Mammary epithelial cell (primary cell): ENCODE measurements around the gene TMEM106B.
"Not testable (repeated sequence)": the region's sequence is repeated elsewhere in the genome, so short reads cannot be mapped to it uniquely, and the experiment has no call there.

Source experiments
- EZH2 ChIP-seq: IDR thresholded peaks from 2 replicates; pipeline ENCODE4 v1.6.1; 2012; ENCODE audit warnings: low read length, inconsistent platforms, borderline replicate concordance
- TF ChIP-seq, protein P1 (sequence below), 2 donors: IDR thresholded peaks in 1 of 2; conservative IDR thresholded peaks in 1 of 2; 2 replicates each; pipeline ENCODE4 v1.5.1; 2011 to 2012; ENCODE audit warnings: inconsistent platforms in 2 of 2, low read length in 2 of 2, mild to moderate bottlenecking in 2 of 2, control low read depth in 1 of 2, low read depth in 1 of 2; ENCODE audit not compliant: insufficient read depth in 1 of 2; ENCODE audit errors: extremely low read depth in 1 of 2

DNA sequence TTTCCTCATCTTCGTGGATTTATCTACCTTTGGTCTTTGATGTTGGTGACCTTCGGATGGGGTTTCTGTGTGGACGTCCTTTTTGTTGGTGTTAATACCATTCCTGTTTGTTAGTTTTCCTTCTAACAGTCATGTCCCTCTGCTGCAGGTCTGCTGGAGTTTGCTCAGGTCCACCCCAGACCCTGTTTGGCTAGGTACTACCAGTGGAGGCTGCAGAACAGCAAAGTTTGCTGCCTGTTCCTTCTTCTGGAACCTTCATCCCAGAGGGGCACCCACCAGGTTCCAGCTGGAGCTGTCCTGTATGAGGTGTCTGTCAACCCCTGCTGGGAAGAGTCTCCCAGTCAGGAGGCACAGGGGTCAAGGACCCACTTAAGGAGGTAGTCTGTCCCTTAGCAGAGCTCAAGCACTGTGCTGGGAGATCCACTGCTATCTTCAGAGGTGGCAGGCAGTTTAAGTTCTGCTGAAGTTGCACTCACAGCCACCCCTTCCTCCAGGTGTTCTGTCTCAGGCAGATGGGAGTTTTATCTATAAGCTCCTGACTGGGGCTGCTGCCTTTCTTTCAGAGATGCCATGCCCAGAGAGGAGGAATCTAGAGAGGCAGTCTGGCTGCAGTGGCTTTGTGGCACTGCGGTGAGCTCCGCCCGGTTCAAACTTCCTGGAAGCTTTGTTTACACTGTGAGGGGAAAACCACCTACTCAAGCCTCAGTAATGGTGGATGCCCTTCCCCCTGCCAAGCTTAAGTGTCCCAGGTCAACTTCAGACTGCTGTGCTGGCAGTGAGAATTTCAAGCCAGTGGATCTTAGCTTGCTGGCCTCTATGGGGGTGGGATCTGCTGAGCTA lies 40.9 kb upstream of the TMEM106B start:
- TF ChIP-seq, protein P1, sequence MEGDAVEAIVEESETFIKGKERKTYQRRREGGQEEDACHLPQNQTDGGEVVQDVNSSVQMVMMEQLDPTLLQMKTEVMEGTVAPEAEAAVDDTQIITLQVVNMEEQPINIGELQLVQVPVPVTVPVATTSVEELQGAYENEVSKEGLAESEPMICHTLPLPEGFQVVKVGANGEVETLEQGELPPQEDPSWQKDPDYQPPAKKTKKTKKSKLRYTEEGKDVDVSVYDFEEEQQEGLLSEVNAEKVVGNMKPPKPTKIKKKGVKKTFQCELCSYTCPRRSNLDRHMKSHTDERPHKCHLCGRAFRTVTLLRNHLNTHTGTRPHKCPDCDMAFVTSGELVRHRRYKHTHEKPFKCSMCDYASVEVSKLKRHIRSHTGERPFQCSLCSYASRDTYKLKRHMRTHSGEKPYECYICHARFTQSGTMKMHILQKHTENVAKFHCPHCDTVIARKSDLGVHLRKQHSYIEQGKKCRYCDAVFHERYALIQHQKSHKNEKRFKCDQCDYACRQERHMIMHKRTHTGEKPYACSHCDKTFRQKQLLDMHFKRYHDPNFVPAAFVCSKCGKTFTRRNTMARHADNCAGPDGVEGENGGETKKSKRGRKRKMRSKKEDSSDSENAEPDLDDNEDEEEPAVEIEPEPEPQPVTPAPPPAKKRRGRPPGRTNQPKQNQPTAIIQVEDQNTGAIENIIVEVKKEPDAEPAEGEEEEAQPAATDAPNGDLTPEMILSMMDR (conservative IDR thresholded peaks at IDR 0.05 in 1 of 2, IDR thresholded peaks at IDR 0.05 in 1 of 2; ENCODE audit: extremely low read depth in 1 of 2, insufficient read depth in 1 of 2, low read depth in 1 of 2, low read length in 2 of 2): not testable (repeated sequence)
- not testable (repeated sequence) for TF ChIP-seq EZH2
